Measurements from ENCODE around the gene ELP5. TPM values are rescaled to one million over a fixed set of nuclear protein-coding genes. Genes with fewer than 3 reads are reported as not detected.

ELP5 gene
- total and polyA plus RNA-seq, 2 donors (not counting 3 experiments of a cell fraction or from before 2014, with no cell fraction given), result 44.4 to 54.7 TPM

GRCh38 chr17:7211491-7212273 is 40.3 kb upstream of the ELP5 start:
- no peaks in the 10 kb centered on the region for H3K27me3 ChIP-seq (ENCODE audit: control insufficient read depth in 2 of 2, insufficient read depth in 2 of 2, low read length in 2 of 2)
- H3K79me2 ChIP-seq (ENCODE audit: control insufficient read depth, insufficient read depth, low read length), result peaks cover 15% of the 10 kb centered on the region
- ChIA-PET POLR2A (no interaction called here), CTCF (no interaction called here)
- dilution Hi-C loops (cut with MboI; ENCODE audit: extremely low pct_ligation_motif_present, low sequenced_read_pairs) (no loop called here), intact Hi-C loops (cut with micrococcal nuclease) (no loop called here)
- FAIRE-seq (no peak), DNase-seq (ENCODE audit: low read depth, low spot score) (no peak)
- H3K4me2 ChIP-seq (ENCODE audit: insufficient read depth, low read length), result no peak overlapping the region
- H3K9ac ChIP-seq (replicated peaks; ENCODE audit: extremely low read depth, insufficient read depth, low read length), result no peak overlapping the region
- no TSS peak for BruUV-seq (replicated peaks)
- no peaks in the 10 kb centered on the region for H3K9me1 ChIP-seq (replicated peaks; ENCODE audit: control insufficient read depth, extremely low read depth, insufficient read depth, low read length)
- H2AFZ ChIP-seq (ENCODE audit: low read depth, low read length), result no peak overlapping the region
- H4K20me1 ChIP-seq (replicated peaks; ENCODE audit: control insufficient read depth, extremely low read depth, insufficient read depth, low read length), result no peaks in the 10 kb centered on the region
- H3K4me3 ChIP-seq (replicated peaks in 1 of 3; ENCODE audit: insufficient read depth in 1 of 3, low read depth in 1 of 3, low read length in 3 of 3), result no peak overlapping the region
- TF ChIP-seq POLR2A (IDR thresholded peaks at IDR 0.05; ENCODE audit: low read depth, low read length), result no peak
- no peak for TF ChIP-seq POLR2AphosphoS5 (IDR thresholded peaks at IDR 0.05; ENCODE audit: insufficient read depth, low read depth, low read length)
- no peak for TF ChIP-seq FOS (IDR thresholded peaks at IDR 0.05; ENCODE audit: borderline replicate concordance, insufficient read depth, low read length)
- TF ChIP-seq MAX (IDR thresholded peaks at IDR 0.05; ENCODE audit: insufficient read depth, insufficient read length), result no peak
- TF ChIP-seq GATA2 (IDR thresholded peaks at IDR 0.05; ENCODE audit: insufficient read depth, insufficient read length, low read depth, low read length), result no peak
- no peak for TF ChIP-seq JUN (IDR thresholded peaks at IDR 0.05; ENCODE audit: borderline replicate concordance, insufficient read depth, insufficient read length, low read depth)
- no peak for TF ChIP-seq EZH2 (IDR thresholded peaks at IDR 0.05; ENCODE audit: borderline replicate concordance, low read depth, low read length, severe bottlenecking)
- TF ChIP-seq MYC (IDR thresholded peaks at IDR 0.05; ENCODE audit: low read depth, low read length), result no peak
- no peak for TF ChIP-seq CTCF (IDR thresholded peaks at IDR 0.05; ENCODE audit: extremely low read depth in 1 of 2, insufficient read depth in 1 of 2, low read depth in 1 of 2, low read length in 2 of 2)
- H3K36me3 ChIP-seq (ENCODE audit: control insufficient read depth in 2 of 2, extremely low read depth in 1 of 2, insufficient read depth in 2 of 2, low read length in 2 of 2), result peaks cover 0 to 3% of the 10 kb centered on the region in 2 experiments
- H3K27ac ChIP-seq (ENCODE audit: insufficient read depth, low read depth, low read length), result no peak overlapping the region
- no peaks in the 10 kb centered on the region for H3K9me3 ChIP-seq (replicated peaks; ENCODE audit: control insufficient read depth, insufficient read depth, low read length)
- peaks cover 26% of the 10 kb centered on the region for H3K4me1 ChIP-seq (ENCODE audit: control insufficient read depth, extremely low read depth, insufficient read depth, low read length)
